ENCODE measurements around the gene HLA-F. TPM values are rescaled to one million over a fixed set of nuclear protein-coding genes. Genes with fewer than 3 reads are reported as not detected.
A peak's percentile ranks its signal among the peaks of the same experiment; 100 is the strongest.

The HLA-F gene
- total RNA-seq, 1 donor from 2014 or later, result 14.7 TPM

- DNase-seq, result peak; percentile 6
These were observed 40.5 kb downstream of the HLA-F start for GRCh38 chr6:29763491-29764289.

GRCh38 chr6:29764422-29765196 lies 41.4 kb downstream of the HLA-F start:
- DNase-seq, result no peak

- DNase-seq, result no peak
These were observed 46.1 kb downstream of the HLA-F start for GRCh38 chr6:29769336-29769735.

- DNase-seq, result no peak
These were observed 47.1 kb downstream of the HLA-F start for GRCh38 chr6:29770306-29770705.

- no peak for DNase-seq
These were observed 53.5 kb downstream of the HLA-F start for GRCh38 chr6:29776684-29777083.

Small RNAs within 50 kb of the gene (small RNA-seq; reads per million reads assigned to genes)
- gene AL645939.2 (ENCODE audit: low replicate concordance) (not detected), gene AL645939.3 (ENCODE audit: low replicate concordance) (not detected), gene AL645939.4 (ENCODE audit: low replicate concordance) (not detected), gene RF00019 (ENCODE audit: low replicate concordance) (not detected)

Other genes with a start within 250 kb of the HLA-F start
- gene MAS1L, start 235.5 kb upstream of the HLA-F start, total RNA-seq, result 0.39 TPM
- not detected for gene UBD, start 163.7 kb upstream of the HLA-F start, total RNA-seq
- gene OR2H2, start 138.3 kb upstream of the HLA-F start, total RNA-seq, result not detected
- gene GABBR1, start 90.3 kb upstream of the HLA-F start, total RNA-seq, result 28.8 TPM
- not detected for gene MOG, start 66.3 kb upstream of the HLA-F start, total RNA-seq
- gene ZFP57, start 42.3 kb upstream of the HLA-F start, total RNA-seq, result 0.59 TPM
- gene HLA-G, start 104.4 kb downstream of the HLA-F start, total RNA-seq, result 0.10 TPM
- gene HLA-A, start 219.1 kb downstream of the HLA-F start, total RNA-seq, result 96.6 TPM